ENCODE measurements around the gene SHMT2.

Gene SHMT2

DNA sequence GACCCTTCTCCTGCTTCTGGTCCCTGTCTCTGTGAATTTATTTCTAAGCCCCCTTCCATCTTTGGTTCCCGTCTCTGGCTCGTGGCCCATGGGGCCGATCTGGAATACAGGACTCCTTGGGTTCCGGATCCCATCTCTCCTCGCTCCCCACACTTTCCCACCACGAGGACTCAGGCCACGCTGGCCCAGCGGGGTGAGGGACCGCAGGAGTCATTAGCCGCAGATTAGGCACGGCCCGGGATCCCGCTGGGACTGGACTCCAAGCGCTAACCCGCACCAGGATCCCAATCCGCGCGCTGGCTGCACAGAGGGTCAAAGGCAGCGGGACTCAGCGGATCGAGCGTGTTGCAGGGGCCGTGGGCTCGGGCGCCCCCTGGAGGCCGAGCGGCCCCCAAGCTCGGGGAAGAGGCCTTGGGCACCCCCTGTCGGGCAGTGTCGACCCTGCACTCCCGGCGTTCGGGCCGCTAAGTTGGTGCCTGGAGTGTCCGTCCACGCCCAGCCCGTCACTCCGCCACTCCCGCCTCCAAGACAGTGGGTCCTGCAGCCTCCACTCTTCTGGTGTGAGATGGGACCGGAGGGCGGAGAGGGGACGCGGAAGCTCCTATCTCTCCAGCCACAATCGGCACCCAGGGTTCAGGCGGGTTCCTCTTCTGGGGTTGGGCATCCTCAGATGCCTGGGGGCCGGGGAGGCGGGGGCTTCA, 9.5 kb downstream of the SHMT2 start:
- in situ Hi-C loops (cut with HindIII; ENCODE audit: low sequenced_read_pairs) = no loop called here

DNA sequence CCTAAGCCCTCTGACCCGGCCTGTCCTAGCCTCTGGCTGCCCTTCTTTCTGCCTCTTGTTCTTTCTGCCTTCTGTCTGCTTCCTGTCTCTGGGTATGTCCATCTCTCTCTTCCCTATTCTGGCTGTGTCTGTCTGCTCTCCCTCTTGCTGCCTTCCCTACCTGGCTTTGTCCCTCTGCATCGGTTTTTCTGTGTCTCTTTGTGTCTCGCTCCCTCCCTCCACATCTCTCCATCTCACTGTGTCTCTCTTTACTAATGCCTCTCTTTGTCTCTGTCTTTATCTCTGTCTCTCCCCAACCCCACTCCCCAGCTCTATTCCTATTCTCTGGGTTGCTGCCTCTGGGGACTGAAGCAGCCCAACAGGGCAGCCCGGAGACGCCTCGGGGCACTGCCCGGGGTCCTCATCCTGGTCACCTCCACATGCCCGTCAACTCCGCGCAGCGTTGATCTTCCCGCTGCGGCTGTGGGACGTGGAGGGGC, 10.1 kb downstream of the SHMT2 start:
- in situ Hi-C loops (cut with HindIII; ENCODE audit: low sequenced_read_pairs) = no loop called here

DNA sequence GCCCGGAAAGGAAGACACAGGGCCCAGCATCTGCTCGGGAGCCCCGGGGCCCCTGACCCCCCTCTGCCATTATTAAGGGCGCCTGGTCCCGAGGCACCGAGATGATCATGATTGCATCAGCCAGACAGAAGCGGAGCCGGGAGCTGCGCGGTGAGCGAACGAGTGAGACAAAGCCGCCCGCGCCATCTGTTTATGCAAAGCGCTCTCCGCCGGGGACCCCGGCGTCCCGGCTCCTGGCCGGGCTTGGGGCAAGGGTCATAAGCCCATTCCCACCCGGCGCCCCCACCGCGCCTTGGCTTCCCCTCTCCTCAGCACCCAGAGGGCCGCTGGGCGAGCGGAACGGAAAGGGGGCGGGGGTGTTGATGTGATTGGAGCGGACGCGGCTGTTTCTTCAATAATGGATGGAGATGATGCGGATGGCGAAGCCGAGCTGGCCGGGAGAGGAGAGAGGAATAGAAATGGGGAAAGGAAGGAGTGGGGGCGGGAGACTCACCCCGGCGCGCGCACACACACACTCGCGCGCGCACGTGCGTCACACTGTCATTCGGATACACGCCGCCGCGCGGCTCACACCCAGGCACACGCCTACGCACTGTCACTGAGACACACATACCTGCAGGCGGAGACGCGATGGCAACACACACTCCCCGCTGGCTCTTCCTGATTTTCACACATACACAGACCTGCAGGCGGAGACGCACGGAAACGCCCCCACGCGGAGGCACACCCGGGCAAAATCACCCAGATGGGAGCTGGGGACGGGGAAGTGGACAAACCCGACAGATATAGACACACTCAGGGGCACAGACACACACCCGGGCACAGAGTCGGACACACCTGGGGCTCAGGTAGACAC, 10.8 kb downstream of the SHMT2 start:
- in situ Hi-C loops (cut with HindIII; ENCODE audit: low sequenced_read_pairs) = no loop called here

DNA sequence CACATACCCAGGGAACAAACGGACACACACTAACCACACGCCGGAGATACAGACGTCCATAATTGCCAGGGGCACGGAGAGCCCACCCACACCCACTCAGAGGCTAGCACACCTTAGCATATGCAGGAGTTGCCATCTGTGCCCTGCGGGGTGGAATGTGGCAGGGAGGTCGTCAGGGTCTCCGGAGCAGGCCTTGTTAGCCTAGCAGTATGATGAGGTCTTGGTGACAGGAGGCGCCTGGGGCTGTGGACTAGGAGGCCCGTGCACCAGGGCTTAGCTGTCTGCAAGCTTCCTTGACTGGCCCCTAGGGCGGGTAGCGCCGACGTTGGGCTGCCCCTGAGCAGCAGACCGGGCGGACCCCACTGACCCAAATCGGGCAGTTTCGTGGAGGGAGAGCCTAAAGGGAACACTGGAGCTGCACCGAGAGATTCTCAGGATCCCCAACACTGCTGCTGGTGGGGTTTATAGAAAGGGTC, 11.5 kb downstream of the SHMT2 start:
- in situ Hi-C loops (cut with HindIII; ENCODE audit: low sequenced_read_pairs) = no loop called here

DNA sequence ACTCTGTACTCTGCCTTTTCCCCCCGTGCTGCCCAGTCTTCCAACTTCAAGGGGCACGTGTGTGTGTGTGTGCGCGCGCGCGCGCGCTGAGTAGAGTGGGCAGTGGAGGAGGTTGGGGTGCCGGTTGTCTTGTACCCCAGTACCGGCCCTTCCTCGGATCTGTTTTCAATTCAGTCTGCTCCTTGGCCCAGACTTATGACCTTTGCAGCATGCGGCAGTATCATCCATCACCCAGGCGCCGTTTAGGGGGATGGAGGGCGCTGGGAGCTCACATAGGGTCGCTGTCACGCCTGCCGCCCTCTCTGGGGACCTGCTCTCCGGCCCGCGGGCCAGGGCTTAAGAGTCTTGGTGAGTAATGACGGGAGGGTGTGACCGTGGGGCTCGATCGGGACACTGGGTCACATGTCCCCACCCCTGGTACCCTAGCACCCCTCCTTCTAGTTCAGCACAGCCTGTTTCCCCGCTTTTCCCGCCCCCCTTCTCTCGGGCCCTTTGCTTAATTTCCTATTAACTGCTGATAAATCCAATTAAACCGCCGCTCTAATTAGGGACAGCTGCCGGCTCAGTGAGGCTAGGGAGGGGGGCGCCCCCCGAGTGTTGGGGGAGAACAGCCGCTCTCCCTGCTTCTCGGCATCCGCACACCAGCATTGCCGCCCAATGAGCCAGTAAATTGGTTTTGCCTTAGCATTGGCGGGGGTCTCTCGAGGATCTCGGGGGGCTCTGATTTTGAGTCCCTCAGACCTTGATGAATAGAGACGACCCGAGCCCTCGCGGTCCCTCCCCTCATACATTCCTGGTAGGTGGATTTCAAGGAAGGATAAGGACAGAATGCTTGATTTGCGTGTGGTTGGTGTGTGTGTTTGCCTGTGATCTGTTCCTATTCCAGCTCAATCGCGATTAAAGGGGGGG, 12.1 kb downstream of the SHMT2 start:
- in situ Hi-C loops (cut with HindIII; ENCODE audit: low sequenced_read_pairs) = no loop called here

DNA sequence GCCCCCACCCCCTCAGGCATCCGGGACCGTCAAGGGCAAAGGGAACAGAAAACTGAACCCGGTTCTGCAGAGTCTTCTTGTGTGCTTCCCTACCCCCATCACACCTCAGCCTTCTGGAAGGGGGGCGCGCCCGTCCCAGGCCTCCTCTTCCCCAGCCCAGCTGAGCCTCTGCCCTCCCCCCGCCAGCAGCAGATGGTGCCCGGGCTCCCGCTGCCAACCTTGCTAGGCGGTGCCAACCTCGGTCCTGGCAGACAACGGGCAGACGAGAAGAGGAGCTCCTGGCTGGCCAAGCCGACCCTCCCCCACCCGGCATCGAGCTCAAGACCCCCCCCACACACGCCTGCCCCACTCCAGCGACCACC, 12.8 kb downstream of the SHMT2 start:
- in situ Hi-C loops (cut with HindIII; ENCODE audit: low sequenced_read_pairs) = no loop called here

DNA sequence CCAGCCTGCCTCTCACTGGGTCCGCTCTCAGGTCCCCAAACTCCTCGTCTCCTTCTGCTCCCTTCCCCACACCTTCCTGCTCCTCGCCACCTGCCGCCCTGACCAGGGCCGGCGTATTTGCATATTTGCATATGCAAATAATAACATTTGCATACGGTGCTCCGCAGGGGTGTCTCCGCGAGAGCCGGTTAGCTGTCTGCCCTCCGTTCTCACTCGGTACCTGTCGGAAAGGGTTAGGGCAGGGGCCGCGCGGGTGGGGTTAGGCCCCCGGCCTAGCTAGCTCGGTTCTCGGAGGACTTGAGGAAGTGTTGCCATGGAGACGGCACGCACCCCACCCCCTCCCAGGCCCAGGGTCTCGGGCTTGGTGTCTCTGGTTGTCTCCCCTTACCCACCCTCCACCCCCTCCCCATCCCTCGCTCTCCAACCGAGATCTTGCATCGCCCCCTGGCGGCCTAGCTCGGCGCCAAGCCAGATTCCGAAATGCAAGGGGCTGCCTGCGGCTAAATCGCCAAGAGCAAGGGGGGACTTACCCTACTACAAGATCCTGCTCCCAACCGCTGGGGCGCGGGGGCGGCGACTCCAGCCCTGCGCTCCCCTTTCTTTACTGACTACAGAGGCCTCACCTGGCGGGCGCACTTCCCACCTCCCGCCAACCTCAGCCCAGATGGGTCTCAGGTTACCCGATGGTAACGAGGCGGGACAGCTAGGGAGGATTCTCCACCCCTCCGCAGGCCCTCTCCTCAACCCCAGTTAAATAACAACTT, 13.4 kb downstream of the SHMT2 start:
- in situ Hi-C loops (cut with HindIII; ENCODE audit: low sequenced_read_pairs) = no loop called here

DNA sequence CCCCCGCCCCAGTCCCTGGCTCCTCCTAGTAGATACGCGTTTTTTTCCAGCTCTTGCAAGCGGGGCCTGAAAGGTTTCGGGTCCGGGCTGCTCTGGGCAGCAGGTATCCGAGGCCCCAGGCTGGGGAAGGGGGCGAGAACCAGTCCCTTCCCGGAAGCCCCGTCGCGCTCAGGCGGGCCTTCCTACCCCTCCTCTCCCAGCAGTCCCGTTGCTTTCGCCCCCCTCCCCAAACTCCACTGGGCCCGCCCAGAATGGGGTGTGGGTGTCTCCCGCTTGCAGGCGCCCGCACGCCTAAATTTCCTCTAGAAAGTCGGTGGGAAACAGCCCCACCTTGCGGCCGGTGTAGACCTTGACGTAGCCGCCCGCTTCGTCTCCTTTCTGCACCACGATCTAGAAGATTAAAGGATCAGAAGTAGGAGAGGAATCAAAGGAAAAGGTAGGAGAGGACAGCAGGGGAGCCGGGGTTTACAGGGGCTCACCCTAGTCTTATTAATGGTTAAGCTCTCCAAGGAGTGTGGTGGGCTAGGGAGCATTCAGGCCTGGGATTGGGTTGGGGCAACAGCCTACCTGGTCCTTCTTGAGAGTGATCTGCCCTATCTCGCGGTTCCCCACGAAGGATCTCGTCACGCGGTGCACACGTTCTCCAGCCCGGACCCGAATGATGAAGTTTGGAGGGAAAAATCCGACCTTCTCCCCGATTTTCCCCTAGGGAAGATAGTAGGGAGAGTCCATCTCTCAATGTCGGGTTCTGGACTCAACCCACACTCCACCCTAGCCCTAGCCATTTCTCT, 14.2 kb downstream of the SHMT2 start:
- in situ Hi-C loops (cut with HindIII; ENCODE audit: low sequenced_read_pairs) = no loop called here

DNA sequence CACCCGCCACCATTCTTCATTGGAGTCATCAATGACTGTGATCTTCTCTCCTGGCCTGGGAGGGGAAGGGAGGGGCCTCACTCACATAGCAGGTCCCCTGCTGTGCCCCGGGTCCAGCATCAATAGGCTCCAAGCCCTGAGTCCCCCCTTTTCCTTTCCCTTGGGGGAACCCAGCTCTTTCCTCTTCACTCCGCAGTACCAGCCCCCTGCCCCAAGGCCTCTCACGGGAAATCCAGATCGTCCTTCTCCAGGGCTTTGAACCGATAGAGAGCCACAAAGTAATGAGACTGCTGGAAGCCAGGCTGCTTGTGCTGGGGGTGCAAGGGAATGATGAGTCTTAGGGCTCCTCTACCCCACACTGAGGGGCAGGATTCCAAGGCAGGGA, 14.8 kb downstream of the SHMT2 start:
- in situ Hi-C loops (cut with HindIII; ENCODE audit: low sequenced_read_pairs) = no loop called here

DNA sequence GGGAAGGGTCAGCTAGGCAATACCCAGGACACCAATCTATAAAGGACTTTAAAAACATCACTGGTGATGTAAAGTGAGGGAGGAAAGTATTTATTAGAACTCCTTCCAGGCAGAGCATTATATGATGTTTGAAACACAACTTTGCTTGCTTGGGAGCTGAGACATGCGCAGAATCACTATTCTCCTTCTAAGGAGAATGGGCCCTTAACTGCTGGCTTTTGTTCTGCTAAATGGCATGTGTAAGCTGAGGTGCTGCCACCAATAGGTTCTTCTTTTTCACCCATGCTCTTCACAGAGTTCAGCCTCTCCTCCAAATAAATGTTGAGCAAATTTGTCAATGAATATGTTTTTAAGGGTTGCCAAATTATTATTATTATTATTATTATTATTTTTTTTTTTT, 17.5 kb downstream of the SHMT2 start:
- in situ Hi-C loops (cut with HindIII; ENCODE audit: low sequenced_read_pairs) = no loop called here

DNA sequence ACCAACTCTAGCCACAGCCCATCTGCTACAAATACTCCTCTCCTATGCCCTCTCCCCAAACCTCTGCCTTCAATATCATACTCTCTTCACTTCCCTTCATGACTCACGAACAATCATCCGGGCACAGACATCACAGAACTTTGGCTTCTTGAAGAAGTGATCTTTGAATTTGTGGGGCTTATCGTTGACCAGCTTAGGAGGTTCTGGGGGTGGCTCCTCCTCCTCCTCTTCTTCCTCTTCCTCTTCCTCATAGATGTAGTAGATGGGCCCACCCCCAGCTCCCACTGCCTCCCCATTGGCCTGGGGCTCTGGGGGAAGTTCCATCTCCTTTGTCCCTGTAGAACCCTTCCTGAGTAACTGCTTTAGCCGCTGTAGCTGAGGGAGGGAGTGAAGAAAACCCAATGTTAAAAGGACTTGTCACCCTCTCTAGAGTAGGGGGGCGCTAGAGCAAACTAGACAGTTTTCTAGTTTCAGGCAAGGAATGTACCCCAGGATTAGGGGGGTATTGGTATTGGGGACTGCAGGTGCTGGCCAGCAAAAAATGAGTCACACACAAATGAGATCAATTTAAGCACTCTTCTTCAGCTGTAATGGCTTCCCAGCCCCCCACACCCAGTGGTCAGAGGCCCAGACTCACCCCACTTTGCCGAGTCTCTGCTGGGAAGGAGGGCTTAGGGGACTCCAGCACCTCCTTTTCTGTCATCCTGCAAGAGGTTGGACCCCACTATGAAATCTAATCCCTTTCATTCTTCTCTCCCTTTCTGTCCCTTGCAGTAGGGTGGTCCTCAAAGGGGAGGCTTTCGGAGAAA, 19.6 kb downstream of the SHMT2 start:
- in situ Hi-C loops (cut with HindIII; ENCODE audit: low sequenced_read_pairs) = no loop called here

DNA sequence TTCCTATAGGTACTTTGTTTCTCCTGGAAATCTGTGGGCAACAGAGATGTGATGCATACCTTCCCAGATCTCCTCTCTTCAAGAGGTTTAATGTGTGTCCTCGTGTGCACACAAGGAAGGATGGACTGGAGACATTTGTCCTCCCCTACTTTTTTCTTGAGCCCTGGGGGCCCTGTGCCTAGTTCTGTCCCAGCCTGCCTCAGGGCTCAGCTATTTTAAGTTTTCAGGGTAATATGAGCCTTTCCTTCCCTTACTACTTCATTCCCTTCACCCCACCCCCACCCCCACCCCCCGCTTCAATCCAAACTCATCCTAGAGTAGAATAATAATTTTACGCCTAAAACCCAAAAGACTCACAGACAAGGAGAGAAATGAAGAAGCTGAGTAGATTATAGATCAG, 21.0 kb downstream of the SHMT2 start:
- in situ Hi-C loops (cut with HindIII; ENCODE audit: low sequenced_read_pairs) = no loop called here

DNA sequence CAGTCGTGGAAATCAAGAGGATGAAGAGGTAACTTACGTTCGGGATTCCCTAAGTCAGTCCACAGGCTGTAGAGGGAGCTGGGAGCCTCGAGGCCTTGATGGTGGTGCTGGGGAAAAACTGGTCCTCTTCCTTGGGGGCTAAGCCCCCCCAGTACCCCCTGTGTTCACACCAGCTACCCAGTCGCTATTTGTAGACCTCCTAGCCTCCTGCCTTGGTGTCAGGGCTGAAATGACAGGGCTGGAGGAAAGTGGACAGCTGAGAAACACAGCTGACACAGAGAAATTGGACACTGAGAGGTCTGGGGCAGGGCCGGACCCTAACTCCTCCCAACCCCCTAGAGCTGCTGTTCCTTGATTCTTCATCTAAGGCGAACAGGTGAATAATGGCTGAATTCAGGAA, 21.4 kb downstream of the SHMT2 start, which contains the start of gene STAC3:
Gene STAC3, minus strand, starts transcription at position 232 of the 400 bp plus-strand sequence. CDS start 1,551 bp downstream, outside the sequence.
- in situ Hi-C loops (cut with HindIII; ENCODE audit: low sequenced_read_pairs) = no loop called here

DNA sequence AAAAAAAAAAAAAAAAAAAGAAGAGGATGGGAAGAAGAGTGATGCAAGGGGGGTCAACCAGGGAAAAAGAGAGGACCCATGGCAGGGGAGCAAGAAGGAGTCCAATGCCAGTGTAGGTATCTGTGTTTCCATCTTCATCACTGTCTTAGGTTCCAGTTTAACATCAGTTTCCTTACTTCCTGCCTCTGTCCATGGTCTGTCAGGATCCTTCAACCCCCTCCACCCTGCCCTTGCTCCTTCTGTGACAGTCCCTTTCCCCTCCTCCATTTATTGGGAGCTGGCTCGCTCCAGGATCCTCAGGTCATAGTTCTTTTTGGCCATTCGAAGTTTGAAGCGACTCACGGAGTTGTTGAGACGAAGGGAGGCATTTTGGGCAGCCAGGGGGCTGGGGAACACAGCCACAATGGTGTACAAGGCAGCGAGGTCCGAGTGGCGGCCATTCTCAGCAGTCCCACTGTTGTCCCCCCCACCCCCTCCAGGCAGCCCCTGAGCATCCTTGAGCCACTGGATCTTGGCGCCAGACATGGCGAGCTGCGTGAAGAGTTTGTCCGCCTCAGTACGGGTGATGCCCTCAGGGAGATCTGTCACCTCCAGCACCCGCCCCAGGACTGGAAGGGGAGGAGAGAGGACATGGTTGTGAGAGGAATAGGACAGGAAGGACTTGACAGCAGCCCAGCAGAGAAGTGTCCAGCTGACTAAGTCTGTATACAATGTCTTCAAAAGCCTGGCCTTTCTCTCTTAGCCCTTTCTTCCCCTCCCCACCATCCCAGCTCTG, 25.2 kb downstream of the SHMT2 start:
- in situ Hi-C loops (cut with HindIII; ENCODE audit: low sequenced_read_pairs) = no loop called here

DNA sequence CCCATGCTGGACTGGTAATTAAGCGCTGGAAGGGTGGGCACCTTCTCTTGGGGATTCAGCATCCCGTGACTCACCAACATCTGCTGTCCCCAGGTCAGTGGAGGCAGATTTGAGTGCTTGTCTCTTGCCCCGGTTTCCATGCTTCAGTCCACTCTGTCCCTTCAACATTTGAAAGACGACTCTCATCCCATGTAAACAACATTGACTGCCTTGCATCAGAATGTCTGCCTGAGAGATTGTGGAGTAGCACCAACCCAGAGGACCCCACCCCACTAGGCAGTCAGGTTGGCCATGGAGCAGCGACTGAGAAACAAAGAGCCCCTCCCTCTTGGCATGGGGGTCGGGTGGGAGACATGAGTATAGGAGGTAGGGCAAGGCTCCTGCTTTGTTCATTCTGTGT, 26.4 kb downstream of the SHMT2 start:
- in situ Hi-C loops (cut with HindIII; ENCODE audit: low sequenced_read_pairs) = no loop called here

DNA sequence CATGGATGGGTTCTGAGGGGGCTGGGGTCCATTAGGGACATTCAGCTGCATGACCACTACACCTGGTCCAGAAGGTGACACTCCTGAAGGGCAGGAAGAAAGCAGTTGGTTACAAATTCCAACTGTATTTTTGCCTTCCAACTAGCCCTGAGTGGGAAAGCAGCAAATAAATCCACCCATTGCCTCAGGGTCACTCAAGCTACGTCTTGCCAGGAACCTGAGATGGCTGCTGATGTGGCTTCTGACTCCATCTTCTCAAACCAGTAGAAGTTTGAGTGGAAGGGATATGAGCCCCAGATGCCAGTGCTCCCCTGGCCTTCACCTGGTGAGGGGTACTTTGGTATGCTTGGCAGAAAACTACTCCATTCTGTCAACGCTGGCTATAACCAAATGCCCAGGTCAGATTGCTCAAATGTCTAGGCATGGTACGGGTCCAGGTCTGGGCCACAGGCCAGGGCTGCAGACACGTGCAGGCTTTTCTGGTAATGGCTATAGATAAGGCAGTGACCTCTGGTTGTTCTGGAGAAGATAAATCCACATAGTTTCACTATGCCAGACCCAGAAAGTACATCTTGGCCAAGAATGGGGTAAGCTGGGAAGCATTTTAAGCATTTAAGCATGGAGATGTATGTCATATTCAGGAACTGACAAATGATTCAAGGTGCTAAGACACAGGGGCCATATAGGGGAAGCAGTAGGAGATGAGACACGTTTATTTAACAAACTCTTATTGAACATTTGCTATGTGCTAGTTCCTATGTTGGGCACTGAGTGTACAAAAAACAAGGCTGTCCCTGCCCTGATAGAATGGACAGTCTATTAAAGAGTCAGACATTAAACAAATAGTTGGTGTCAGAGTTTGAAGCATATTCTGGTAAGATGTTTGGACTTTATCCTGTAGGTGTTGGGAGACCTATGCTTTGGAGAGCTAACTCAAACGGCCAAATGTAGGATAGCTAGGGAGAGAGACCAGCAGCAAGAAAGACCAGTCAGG, 29.8 kb downstream of the SHMT2 start:
- in situ Hi-C loops (cut with HindIII; ENCODE audit: low sequenced_read_pairs) = no loop called here

DNA sequence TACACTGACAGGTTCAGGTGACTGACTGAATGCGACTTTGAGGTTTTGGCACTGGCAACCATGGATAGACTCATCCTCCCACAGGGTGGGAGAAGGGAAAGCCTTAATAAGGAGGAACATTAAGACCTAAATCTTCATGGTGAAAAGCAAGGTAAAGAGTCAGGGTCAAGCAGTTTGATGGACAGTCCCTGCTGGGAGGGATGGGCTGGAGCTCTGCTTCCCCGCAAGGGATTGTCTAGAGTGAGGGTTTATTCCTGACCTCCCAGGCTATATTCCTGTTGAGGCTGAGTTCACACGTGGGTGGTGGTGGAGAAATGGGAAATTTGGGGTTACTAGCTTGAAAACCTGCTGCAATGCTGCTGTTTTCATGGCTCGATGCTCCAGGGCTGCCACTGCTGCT, 30.9 kb downstream of the SHMT2 start:
- in situ Hi-C loops (cut with HindIII; ENCODE audit: low sequenced_read_pairs) = no loop called here

Data from DLD1 (cell line).